Hepatocyte (in vitro differentiated cells): Measurements from ENCODE around the gene LRMDA. TPM values are rescaled to one million over a fixed set of nuclear protein-coding genes. Genes with fewer than 3 reads are reported as not detected.
A peak's percentile ranks its signal among the peaks of the same experiment; 100 is the strongest.

Source experiments
- DNase-seq: peaks from one replicate; pipeline ENCODE4 v3.0.0-alpha.2; 2016; ENCODE audit warnings: low spot score
- H2AFZ ChIP-seq: fragments of 200-600 bp; sonication (generic); 2 replicates; pipeline ENCODE4 v1.6.0; 2016; ENCODE audit warnings: antibody characterized with exemption, mild to moderate bottlenecking
- H3K27ac ChIP-seq: fragments of 200-600 bp; sonication (generic); 2 replicates; pipeline ENCODE4 v1.5.1; 2016; ENCODE audit warnings: mild to moderate bottlenecking
- H3K27me3 ChIP-seq: fragments of 200-600 bp; sonication (generic); 2 replicates; pipeline ENCODE4 v1.6.1; 2016
- H3K36me3 ChIP-seq: fragments of 200-600 bp; sonication (generic); replicated peaks from 2 replicates; pipeline ENCODE4 v1.5.1; 2016; ENCODE audit warnings: low read depth; ENCODE audit not compliant: insufficient read depth
- H3K4me1 ChIP-seq: fragments of 200-600 bp; sonication (generic); 2 replicates; pipeline ENCODE4 v1.5.1; 2016; ENCODE audit warnings: mild to moderate bottlenecking, moderate library complexity; ENCODE audit not compliant: insufficient read depth
- H3K4me2 ChIP-seq: fragments of 200-600 bp; sonication (generic); 2 replicates; pipeline ENCODE4 v1.6.0; 2016
- H3K4me3 ChIP-seq: fragments of 200-600 bp; sonication (generic); 2 replicates; pipeline ENCODE4 v1.5.1; 2016; ENCODE audit warnings: mild to moderate bottlenecking
- H3K79me2 ChIP-seq: fragments of 200-600 bp; sonication (generic); 2 replicates; pipeline ENCODE4 v1.6.0; 2017; ENCODE audit warnings: mild to moderate bottlenecking
- H3K9me2 ChIP-seq: fragments of 200-600 bp; sonication (generic); replicated peaks from 2 replicates; pipeline ENCODE4 v1.6.0; 2017; ENCODE audit warnings: mild to moderate bottlenecking; ENCODE audit not compliant: insufficient read depth
- H3K9me3 ChIP-seq: fragments of 200-600 bp; sonication (generic); 2 replicates; pipeline ENCODE4 v1.5.1; 2016; ENCODE audit warnings: low read depth, mild to moderate bottlenecking
- H4K20me1 ChIP-seq: fragments of 200-600 bp; sonication (generic); 2 replicates; pipeline ENCODE4 v1.6.0; 2016; ENCODE audit warnings: mild to moderate bottlenecking; ENCODE audit not compliant: insufficient read depth, poor library complexity, severe bottlenecking
- EZH2 ChIP-seq: fragments of 200-600 bp; sonication (generic); IDR thresholded peaks from 2 replicates; pipeline ENCODE4 v1.6.1; 2016; ENCODE audit warnings: antibody characterized with exemption, mild to moderate bottlenecking, borderline replicate concordance
- EZH2phosphoT487 ChIP-seq: fragments of 200-600 bp; sonication (generic); IDR thresholded peaks from one replicate; pipeline ENCODE4 v1.6.1; 2018; ENCODE audit warnings: antibody characterized with exemption, mild to moderate bottlenecking, low read depth, moderate library complexity; ENCODE audit not compliant: unreplicated experiment, severe bottlenecking
- WGBS: methylation state at CpG from one replicate; pipeline ENCODE4 v1.1.6; 2016; ENCODE audit warnings: low lambda C conversion rate; ENCODE audit errors: missing lambda C conversion rate; 5-methylcytosine and 5-hydroxymethylcytosine counted together
- polyA plus RNA-seq: library from polyadenylated mRNA; unstranded; fragments of >200 nt; fragmentation: Nextera tagmentation; extraction: Ambion mirVana; gene quantifications from 2 replicates; pipeline ENCODE4 v1.2.1, GENCODE V29; 2016
- total RNA-seq: library from RNA; depleted of rRNA; stranded (reverse); fragments of >200 nt; gene quantifications from 2 replicates; pipeline ENCODE4 v1.2.3, GENCODE V29; 2014
- TF ChIP-seq, protein P1 (sequence below): fragments of 200-600 bp; sonication (generic); IDR thresholded peaks from 2 replicates; pipeline ENCODE4 v1.5.1; 2016; ENCODE audit warnings: antibody characterized with exemption, mild to moderate bottlenecking; ENCODE audit not compliant: poor library complexity

LRMDA gene
- total and polyA plus RNA-seq, 2 experiments from 2014 or later = 5.6 to 15.7 TPM

GRCh38 chr10:75904499-75905283 lies 473.3 kb downstream of the LRMDA start:
- WGBS = 37% methylated on average over 15 of the region's 15 CpGs
- no peaks in the 10 kb centered on the region for H3K9me3 ChIP-seq
- no peaks in the 10 kb centered on the region for H3K36me3 ChIP-seq
- DNase-seq = peak; percentile 15
- H2AFZ ChIP-seq = no peak overlapping the region
- H4K20me1 ChIP-seq = no peaks in the 10 kb centered on the region
- no peaks in the 10 kb centered on the region for H3K27me3 ChIP-seq
- no peak overlapping the region for H3K27ac ChIP-seq
- peak overlapping the region; percentile 65 for H3K4me2 ChIP-seq
- no peaks in the 10 kb centered on the region for H3K4me1 ChIP-seq
- no peaks in the 10 kb centered on the region for H3K9me2 ChIP-seq
- H3K4me3 ChIP-seq = no peak overlapping the region
- TF ChIP-seq EZH2phosphoT487 (no peak), EZH2 (no peak)
- TF ChIP-seq, protein P1, sequence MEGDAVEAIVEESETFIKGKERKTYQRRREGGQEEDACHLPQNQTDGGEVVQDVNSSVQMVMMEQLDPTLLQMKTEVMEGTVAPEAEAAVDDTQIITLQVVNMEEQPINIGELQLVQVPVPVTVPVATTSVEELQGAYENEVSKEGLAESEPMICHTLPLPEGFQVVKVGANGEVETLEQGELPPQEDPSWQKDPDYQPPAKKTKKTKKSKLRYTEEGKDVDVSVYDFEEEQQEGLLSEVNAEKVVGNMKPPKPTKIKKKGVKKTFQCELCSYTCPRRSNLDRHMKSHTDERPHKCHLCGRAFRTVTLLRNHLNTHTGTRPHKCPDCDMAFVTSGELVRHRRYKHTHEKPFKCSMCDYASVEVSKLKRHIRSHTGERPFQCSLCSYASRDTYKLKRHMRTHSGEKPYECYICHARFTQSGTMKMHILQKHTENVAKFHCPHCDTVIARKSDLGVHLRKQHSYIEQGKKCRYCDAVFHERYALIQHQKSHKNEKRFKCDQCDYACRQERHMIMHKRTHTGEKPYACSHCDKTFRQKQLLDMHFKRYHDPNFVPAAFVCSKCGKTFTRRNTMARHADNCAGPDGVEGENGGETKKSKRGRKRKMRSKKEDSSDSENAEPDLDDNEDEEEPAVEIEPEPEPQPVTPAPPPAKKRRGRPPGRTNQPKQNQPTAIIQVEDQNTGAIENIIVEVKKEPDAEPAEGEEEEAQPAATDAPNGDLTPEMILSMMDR = no peak
- no peaks in the 10 kb centered on the region for H3K79me2 ChIP-seq

- Histone ChIP-seq H4K20me1 (no peaks in the 10 kb centered on the region), H3K27ac (no peak overlapping the region), H3K9me2 (no peaks in the 10 kb centered on the region), H3K79me2 (no peaks in the 10 kb centered on the region), H3K4me3 (no peak overlapping the region), H2AFZ (no peak overlapping the region), H3K27me3 (no peaks in the 10 kb centered on the region), H3K4me2 (no peak overlapping the region), H3K9me3 (no peaks in the 10 kb centered on the region), H3K36me3 (no peaks in the 10 kb centered on the region), H3K4me1 (no peaks in the 10 kb centered on the region)
- DNase-seq = no peak
- WGBS = 91% methylated on average over 4 of the region's 4 CpGs
- no peak for TF ChIP-seq EZH2
- TF ChIP-seq, protein P1 = no peak
- no peak for TF ChIP-seq EZH2phosphoT487
These were observed 474.1 kb downstream of the LRMDA start for GRCh38 chr10:75905490-75905889.

DNA sequence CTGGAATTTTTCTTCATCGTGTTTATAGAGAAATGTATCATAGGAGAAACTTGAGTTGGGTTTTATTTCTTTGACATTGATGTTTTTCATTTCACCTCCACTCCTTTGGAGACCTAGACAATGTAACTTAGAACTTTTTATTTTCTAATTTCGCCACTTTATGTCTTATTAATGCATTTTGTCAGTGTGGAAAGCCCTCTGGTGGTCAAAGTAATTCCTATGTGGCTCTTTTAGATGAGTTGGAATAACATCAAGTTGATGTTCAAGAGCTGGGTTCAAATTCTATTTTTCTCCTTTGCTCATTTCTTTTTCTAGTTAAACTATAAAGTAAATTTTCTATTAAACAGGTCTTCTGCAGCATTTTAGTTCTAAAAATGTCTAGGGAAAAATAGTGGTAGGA lies 478.6 kb downstream of the LRMDA start:
- H3K4me3 ChIP-seq = no peak overlapping the region
- no peaks in the 10 kb centered on the region for H3K36me3 ChIP-seq
- DNase-seq = peak; percentile 34
- H3K9me2 ChIP-seq = no peaks in the 10 kb centered on the region
- no peak overlapping the region for H3K27ac ChIP-seq
- H4K20me1 ChIP-seq = no peaks in the 10 kb centered on the region
- H3K4me2 ChIP-seq = no peak overlapping the region
- no peak overlapping the region for H2AFZ ChIP-seq
- H3K4me1 ChIP-seq = no peaks in the 10 kb centered on the region
- TF ChIP-seq EZH2phosphoT487 = no peak
- TF ChIP-seq, protein P1 = peak; percentile 55
- H3K9me3 ChIP-seq = no peaks in the 10 kb centered on the region
- H3K27me3 ChIP-seq = no peaks in the 10 kb centered on the region
- H3K79me2 ChIP-seq = no peaks in the 10 kb centered on the region
- WGBS = 76% methylated on average over 2 of the region's 2 CpGs
